ENCODE results near the gene AHCTF1.

- TF ChIP-seq CTCF (conservative IDR thresholded peaks at IDR 0.05 in 1 of 2, IDR thresholded peaks at IDR 0.05 in 1 of 2; ENCODE audit: low read depth in 1 of 2, low read length in 2 of 2) = no peak
- TF ChIP-seq EZH2 (IDR thresholded peaks at IDR 0.05; ENCODE audit: low read length, missing control alignments) = no peak
These were observed 65.8 kb downstream of the AHCTF1 start for GRCh38 chr1:246865921-246866320.
